A673 (cell line): ENCODE data around the gene DIDO1. TPM values are rescaled to one million over a fixed set of nuclear protein-coding genes. Genes with fewer than 3 reads are reported as not detected.

Source experiments
- BruUV-seq: library from RNA; stranded (reverse); fragments of 400-500 nt; replicated peaks from 2 replicates; lab custom pipeline; 2021; lab: Mats Ljungman, UMichigan
- CTCF ChIA-PET: fragments of 300-600 bp; sonication (Branson Sonifier 250); formaldehyde crosslinking; loops from one replicate; lab custom pipeline; 2022; ENCODE audit warnings: antibody characterized with exemption; lab: Charles Lee
- POLR2A ChIA-PET: fragments of 300-600 bp; sonication (Branson Sonifier 250); formaldehyde crosslinking; loops from one replicate; lab custom pipeline; 2022; ENCODE audit warnings: antibody characterized with exemption; ENCODE audit not compliant: low non-redundant PET; lab: Charles Lee
- DNase-seq: peaks from one replicate; pipeline ENCODE4 v3.0.0-alpha.2; 2015; ENCODE audit warnings: low spot score
- H3K27ac ChIP-seq: fragments of 200-600 bp; sonication (generic); 2 replicates; pipeline ENCODE4 v1.5.1; 2016; ENCODE audit warnings: mixed run types, low read depth, mild to moderate bottlenecking, mixed read lengths, antibody characterized with exemption, low read length; ENCODE audit not compliant: poor library complexity, severe bottlenecking
- H3K27me3 ChIP-seq: fragments of 200-600 bp; sonication (generic); replicated peaks from 2 replicates; pipeline ENCODE4 v1.6.1; 2017; ENCODE audit warnings: mixed run types, low read depth, mild to moderate bottlenecking, mixed read lengths, antibody characterized with exemption, low read length; ENCODE audit not compliant: insufficient read depth, poor library complexity
- H3K36me3 ChIP-seq: fragments of 200-600 bp; sonication (generic); 2 replicates; pipeline ENCODE4 v1.6.1; 2016; ENCODE audit warnings: mixed run types, mild to moderate bottlenecking, mixed read lengths, antibody characterized with exemption, low read length; ENCODE audit not compliant: insufficient read depth, poor library complexity, severe bottlenecking
- H3K4me1 ChIP-seq: fragments of 200-600 bp; sonication (generic); 2 replicates; pipeline ENCODE4 v1.6.1; 2017; ENCODE audit warnings: mixed run types, mild to moderate bottlenecking, mixed read lengths, antibody characterized with exemption, low read length; ENCODE audit not compliant: insufficient read depth, poor library complexity, severe bottlenecking
- H3K4me3 ChIP-seq: fragments of 200-600 bp; sonication (generic); 2 replicates; pipeline ENCODE4 v1.5.1; 2016; ENCODE audit warnings: low read depth, mixed run types, mild to moderate bottlenecking, mixed read lengths, low read length; ENCODE audit not compliant: poor library complexity, severe bottlenecking
- H3K9me3 ChIP-seq: fragments of 200-600 bp; sonication (generic); 2 replicates; pipeline ENCODE4 v1.6.1; 2016; ENCODE audit warnings: mixed run types, low read depth, mild to moderate bottlenecking, mixed read lengths, antibody characterized with exemption, low read length; ENCODE audit not compliant: poor library complexity, severe bottlenecking
- EZH2 ChIP-seq: fragments of 200-600 bp; sonication (generic); IDR thresholded peaks from 2 replicates; pipeline ENCODE4 v1.6.1; 2017; ENCODE audit warnings: borderline replicate concordance, low read depth, mild to moderate bottlenecking, mixed read lengths, antibody characterized with exemption, low read length; ENCODE audit not compliant: poor library complexity, severe bottlenecking
- intact Hi-C: fragments of 100-400 bp; cut with micrococcal nuclease; formaldehyde crosslinking; loops from one replicate; pipeline ENCODE4 v1.10.0; 2022; ENCODE audit not compliant: unreplicated experiment
- total RNA-seq: library from RNA; stranded (reverse); gene quantifications from 2 replicates; pipeline ENCODE4 v1.2.3, GENCODE V29; 2021
- TF ChIP-seq, protein P1 (sequence below): fragments of 300-800, 200-600 bp; sonication (generic); conservative IDR thresholded peaks from 2 replicates; pipeline ENCODE4 v1.5.1; 2017; ENCODE audit warnings: low read depth, mild to moderate bottlenecking, antibody characterized with exemption, low read length, moderate library complexity, mixed read lengths

Gene DIDO1
- total RNA-seq, 1 experiment from 2014 or later, result 64.4 TPM

DNA sequence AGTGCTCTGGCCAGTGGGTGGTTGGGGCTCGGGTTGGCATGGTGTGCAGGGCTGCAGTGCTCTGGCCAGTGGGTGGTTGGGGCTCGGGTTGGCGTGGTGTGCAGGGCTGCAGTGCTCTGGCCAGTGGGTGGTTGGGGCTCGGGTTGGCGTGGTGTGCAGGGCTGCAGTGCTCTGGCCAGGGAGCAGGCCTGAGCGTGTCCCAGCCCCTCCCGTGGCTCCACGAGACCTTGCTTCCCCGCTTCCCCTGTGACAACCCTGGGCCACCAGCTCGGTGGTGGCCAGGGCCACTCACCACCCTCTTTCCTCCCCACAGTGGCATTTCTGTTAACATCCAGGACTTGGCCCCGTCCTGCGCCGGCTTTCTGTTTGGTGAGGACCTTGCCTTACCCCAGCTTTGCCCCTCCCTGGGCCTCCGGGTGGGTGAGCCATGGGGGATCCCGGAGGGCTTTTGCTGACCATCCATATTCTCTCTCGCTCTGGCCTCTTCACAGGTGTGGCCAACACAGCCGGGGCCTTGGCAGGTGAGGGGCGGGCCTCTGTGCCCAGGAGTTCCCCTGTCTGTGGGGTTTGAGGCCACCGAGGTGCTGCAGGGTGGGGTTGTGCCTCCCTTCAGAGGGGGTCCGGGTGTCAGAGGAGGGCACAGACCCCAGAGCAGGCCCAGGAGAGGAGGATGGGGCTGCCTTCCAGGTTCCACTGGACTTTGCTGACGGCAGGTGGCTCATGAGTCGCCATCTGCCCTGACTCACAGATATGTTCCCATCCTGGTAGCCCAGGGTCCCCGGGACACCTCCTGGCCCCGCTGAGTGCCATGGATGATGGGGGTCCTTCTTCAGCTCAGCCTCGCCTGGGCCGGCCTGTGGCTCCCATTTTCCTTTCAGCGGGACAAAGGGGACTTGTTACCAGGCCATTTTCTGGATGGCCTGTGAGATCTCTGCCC is 40.2 kb upstream of the DIDO1 start:
- ChIA-PET POLR2A (no interaction called here), CTCF (interaction anchor here (0.6 kb wide), 1 partner anchor 47 kb away, joined by 3 read pairs; no protein-coding TSS in a partner anchor)
- no peak overlapping the region for H3K27ac ChIP-seq
- no TSS peak for BruUV-seq
- no peaks in the 10 kb centered on the region for H3K27me3 ChIP-seq
- no peak for DNase-seq
- intact Hi-C loops, result no loop called here
- H3K4me3 ChIP-seq, result no peak overlapping the region
- no peaks in the 10 kb centered on the region for H3K9me3 ChIP-seq
- TF ChIP-seq EZH2, result no peak
- TF ChIP-seq, protein P1, sequence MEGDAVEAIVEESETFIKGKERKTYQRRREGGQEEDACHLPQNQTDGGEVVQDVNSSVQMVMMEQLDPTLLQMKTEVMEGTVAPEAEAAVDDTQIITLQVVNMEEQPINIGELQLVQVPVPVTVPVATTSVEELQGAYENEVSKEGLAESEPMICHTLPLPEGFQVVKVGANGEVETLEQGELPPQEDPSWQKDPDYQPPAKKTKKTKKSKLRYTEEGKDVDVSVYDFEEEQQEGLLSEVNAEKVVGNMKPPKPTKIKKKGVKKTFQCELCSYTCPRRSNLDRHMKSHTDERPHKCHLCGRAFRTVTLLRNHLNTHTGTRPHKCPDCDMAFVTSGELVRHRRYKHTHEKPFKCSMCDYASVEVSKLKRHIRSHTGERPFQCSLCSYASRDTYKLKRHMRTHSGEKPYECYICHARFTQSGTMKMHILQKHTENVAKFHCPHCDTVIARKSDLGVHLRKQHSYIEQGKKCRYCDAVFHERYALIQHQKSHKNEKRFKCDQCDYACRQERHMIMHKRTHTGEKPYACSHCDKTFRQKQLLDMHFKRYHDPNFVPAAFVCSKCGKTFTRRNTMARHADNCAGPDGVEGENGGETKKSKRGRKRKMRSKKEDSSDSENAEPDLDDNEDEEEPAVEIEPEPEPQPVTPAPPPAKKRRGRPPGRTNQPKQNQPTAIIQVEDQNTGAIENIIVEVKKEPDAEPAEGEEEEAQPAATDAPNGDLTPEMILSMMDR, result no peak
- H3K4me1 ChIP-seq, result no peaks in the 10 kb centered on the region
- no peaks in the 10 kb centered on the region for H3K36me3 ChIP-seq

DNA sequence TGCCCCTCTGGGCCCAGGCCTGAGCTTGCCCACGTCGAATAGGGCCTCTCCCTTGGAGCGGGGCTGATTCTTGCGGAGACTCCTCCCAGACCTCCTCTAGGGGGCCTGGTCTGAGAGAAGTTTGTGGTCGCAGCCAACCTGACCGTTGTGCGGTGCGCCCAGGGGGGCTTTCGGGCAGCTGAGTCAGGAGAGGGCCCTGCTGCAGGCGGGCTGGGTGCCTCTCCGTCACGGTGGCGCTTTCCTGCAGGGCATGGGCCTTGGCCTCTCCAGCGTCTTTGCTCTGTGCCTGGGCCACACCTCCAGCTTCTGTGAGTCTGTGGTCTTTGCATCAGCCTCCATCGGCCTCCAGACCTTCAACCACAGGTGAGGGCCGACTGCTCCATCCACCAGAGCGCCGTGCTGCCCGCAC is 39.1 kb upstream of the DIDO1 start:
- intact Hi-C loops, result no loop called here
- Histone ChIP-seq H3K27ac (no peak overlapping the region), H3K9me3 (no peaks in the 10 kb centered on the region), H3K27me3 (no peaks in the 10 kb centered on the region), H3K36me3 (no peaks in the 10 kb centered on the region), H3K4me3 (no peak overlapping the region), H3K4me1 (no peaks in the 10 kb centered on the region)
- no TSS peak for BruUV-seq
- no peak for TF ChIP-seq EZH2
- TF ChIP-seq, protein P1, result no peak
- ChIA-PET CTCF (no interaction called here), POLR2A (no interaction called here)
- DNase-seq, result no peak

DNA sequence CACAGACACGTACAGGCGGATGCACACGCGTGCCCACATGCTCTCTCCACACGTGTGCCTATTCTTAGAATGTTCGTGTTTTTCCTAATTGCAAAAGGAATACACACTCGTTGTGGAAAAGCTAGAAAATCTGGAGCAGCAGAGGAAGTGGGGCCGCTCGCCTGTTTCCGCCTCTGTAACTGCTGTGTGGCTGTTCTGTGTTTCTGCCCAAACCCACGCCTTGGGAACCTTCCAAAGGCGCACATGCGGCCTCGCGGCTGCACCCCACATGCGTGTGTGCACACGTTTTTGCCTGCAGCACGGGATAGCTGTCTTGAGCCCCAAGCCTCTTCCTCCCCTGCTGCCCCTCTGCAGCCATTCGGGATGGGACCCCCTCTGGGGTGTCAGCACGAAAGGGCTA is 38.4 kb upstream of the DIDO1 start:
- no peaks in the 10 kb centered on the region for H3K27me3 ChIP-seq
- H3K4me1 ChIP-seq, result no peaks in the 10 kb centered on the region
- no peak overlapping the region for H3K4me3 ChIP-seq
- H3K36me3 ChIP-seq, result no peaks in the 10 kb centered on the region
- intact Hi-C loops, result no loop called here
- no peak overlapping the region for H3K27ac ChIP-seq
- ChIA-PET POLR2A (no interaction called here), CTCF (no interaction called here)
- H3K9me3 ChIP-seq, result no peaks in the 10 kb centered on the region
- DNase-seq, result no peak
- BruUV-seq, result no TSS peak
- TF ChIP-seq, protein P1, result no peak
- no peak for TF ChIP-seq EZH2
